T1000 (cell line): ENCODE results near the gene NRM.
"Not testable (repeated sequence)": the region's sequence is repeated elsewhere in the genome, so short reads cannot be mapped to it uniquely, and the experiment has no call there.

Experiments
- DNase-seq: peaks from one replicate; lab custom pipeline; 2025; ENCODE audit warnings: mixed read lengths; lab: John Stamatoyannopoulos, UW

Gene NRM

GRCh38 chr6:30690403-30691207, at the start of gene NRM:
NRM (minus strand) TSS chr6:30690984; CDS start chr6:30690974, 10 bp downstream.
- peak; percentile 83 for DNase-seq

- DNase-seq = no peak
Measured at GRCh38 chr6:30740540-30740870, 49.7 kb upstream of the NRM start.

GRCh38 chr6:30738532-30738931, 47.7 kb upstream of the NRM start:
- DNase-seq = no peak

- no peak for DNase-seq
Measured at GRCh38 chr6:30735668-30736314, 45.0 kb upstream of the NRM start.

GRCh38 chr6:30732237-30732943, 41.6 kb upstream of the NRM start:
- no peak for DNase-seq

GRCh38 chr6:30730601-30731435, 40.0 kb upstream of the NRM start:
- DNase-seq = no peak

- DNase-seq = no peak
Measured at GRCh38 chr6:30727920-30728553, 37.3 kb upstream of the NRM start.

- DNase-seq = no peak
Measured at GRCh38 chr6:30726506-30727413, 36.0 kb upstream of the NRM start.

GRCh38 chr6:30725713-30726505, 35.1 kb upstream of the NRM start:
- no peak for DNase-seq

GRCh38 chr6:30724906-30725667, 34.3 kb upstream of the NRM start:
- DNase-seq = no peak

GRCh38 chr6:30723843-30724741, 33.3 kb upstream of the NRM start:
- not testable (repeated sequence) for DNase-seq

- DNase-seq = not testable (repeated sequence)
Measured at GRCh38 chr6:30723159-30723842, 32.5 kb upstream of the NRM start.

- peak; percentile 58 for DNase-seq
Measured at GRCh38 chr6:30722280-30723112, 31.7 kb upstream of the NRM start.

GRCh38 chr6:30722025-30722279, 31.2 kb upstream of the NRM start:
- not testable (repeated sequence) for DNase-seq

- DNase-seq = peak; percentile 86
Measured at GRCh38 chr6:30721198-30722024, 30.6 kb upstream of the NRM start.

GRCh38 chr6:30720738-30721197, 30.0 kb upstream of the NRM start:
- DNase-seq = peak; percentile 22
